GM23338 (cell line): Measurements from ENCODE around the gene PARP14. TPM values are rescaled to one million over a fixed set of nuclear protein-coding genes. Genes with fewer than 3 reads are reported as not detected.

ENCODE experiments used
- ATAC-seq: fragments of 200-7000 bp; cut with Tn5 transposase; 3 replicates; pipeline ENCODE4 v1.9.1; 2020
- DNase-seq: peaks from one replicate; pipeline ENCODE4 v3.0.0-alpha.2; 2015; ENCODE audit warnings: low spot score
- H2AFZ ChIP-seq: fragments of 200-600 bp; sonication (generic); 2 replicates; pipeline ENCODE4 v1.8.0; 2016; ENCODE audit warnings: antibody characterized with exemption, mild to moderate bottlenecking, moderate library complexity
- H3F3A ChIP-seq: fragments of 200-600 bp; sonication (generic); replicated peaks from 2 replicates; pipeline ENCODE4 v1.8.0; 2017; ENCODE audit warnings: antibody characterized with exemption, mixed run types, low read depth
- H3K27ac ChIP-seq: fragments of 200-600 bp; sonication (generic); 2 replicates; pipeline ENCODE4 v1.6.1; 2016; ENCODE audit warnings: low read depth
- H3K27me3 ChIP-seq: fragments of 200-600 bp; sonication (generic); 2 replicates; pipeline ENCODE4 v1.8.0; 2016; ENCODE audit warnings: mild to moderate bottlenecking, mixed run types, moderate library complexity; ENCODE audit not compliant: insufficient read depth
- H3K36me3 ChIP-seq: fragments of 200-600 bp; sonication (generic); 2 replicates; pipeline ENCODE4 v1.8.0; 2016; ENCODE audit warnings: mild to moderate bottlenecking; ENCODE audit not compliant: insufficient read depth
- H3K4me1 ChIP-seq: fragments of 200-600 bp; sonication (generic); 2 replicates; pipeline ENCODE4 v1.8.0; 2016; ENCODE audit warnings: mild to moderate bottlenecking, moderate library complexity; ENCODE audit not compliant: insufficient read depth
- H3K4me2 ChIP-seq: fragments of 200-600 bp; sonication (generic); 2 replicates; pipeline ENCODE4 v1.7.1; 2017; ENCODE audit warnings: mixed run types
- H3K4me3 ChIP-seq: fragments of 200-600 bp; sonication (generic); 2 replicates; pipeline ENCODE4 v1.6.1; 2016; ENCODE audit warnings: mixed run types
- H3K79me2 ChIP-seq: fragments of 200-600 bp; sonication (generic); replicated peaks from 2 replicates; pipeline ENCODE4 v1.8.0; 2017; ENCODE audit warnings: mild to moderate bottlenecking; ENCODE audit not compliant: insufficient read depth
- H3K9me2 ChIP-seq: fragments of 200-600 bp; sonication (generic); 2 replicates; pipeline ENCODE4 v1.8.0; 2017; ENCODE audit not compliant: insufficient read depth
- H4K20me1 ChIP-seq: fragments of 200-600 bp; sonication (generic); replicated peaks from 2 replicates; pipeline ENCODE4 v1.8.0; 2017; ENCODE audit warnings: mild to moderate bottlenecking; ENCODE audit not compliant: insufficient read depth
- H3K27ac Mint-ChIP-seq: 2 replicates; pipeline ENCODE4 v1.8.0; 2020; ENCODE audit warnings: inconsistent platforms, mild to moderate bottlenecking, moderate library complexity, mixed read lengths
- H3K27me3 Mint-ChIP-seq: 3 replicates; pipeline ENCODE4 v1.8.0; 2022; ENCODE audit warnings: low read depth, mild to moderate bottlenecking, moderate library complexity, mixed read lengths, inconsistent platforms; ENCODE audit not compliant: insufficient read depth, poor library complexity
- H3K36me3 Mint-ChIP-seq: 3 replicates; pipeline ENCODE4 v1.8.0; 2021; ENCODE audit warnings: low read depth, mild to moderate bottlenecking, inconsistent platforms, moderate library complexity, mixed read lengths
- H3K4me1 Mint-ChIP-seq: 3 replicates; pipeline ENCODE4 v1.8.0; 2020; ENCODE audit warnings: mild to moderate bottlenecking, inconsistent platforms, mixed read lengths
- H3K4me3 Mint-ChIP-seq: 3 replicates; pipeline ENCODE4 v1.8.0; 2021; ENCODE audit warnings: moderate library complexity, mild to moderate bottlenecking, inconsistent platforms, mixed read lengths
- H3K9me3 Mint-ChIP-seq: 3 replicates; pipeline ENCODE4 v1.8.0; 2020; ENCODE audit warnings: moderate library complexity, mild to moderate bottlenecking, inconsistent platforms, mixed read lengths
- CREB1 ChIP-seq: fragments of 250-450 bp; sonication (Bioruptor Pico); IDR thresholded peaks from 2 replicates; pipeline ENCODE4 v1.5.0; 2020; ENCODE audit warnings: low read depth, mild to moderate bottlenecking, moderate library complexity
- CTCF ChIP-seq, 2 experiments: fragments of 200-600 bp in 1 of 2; sonication (generic) in 1 of 2; conservative IDR thresholded peaks; 2 replicates each; pipeline versions ENCODE4 v1.5.1 to v1.6.1; 2016 to 2017; ENCODE audit warnings: antibody characterized with exemption in 2 of 2, low read depth in 2 of 2, mild to moderate bottlenecking in 2 of 2, moderate library complexity in 1 of 2
- ETS1 ChIP-seq: IDR thresholded peaks from 2 replicates; pipeline ENCODE4 v1.6.1; 2016; ENCODE audit warnings: antibody characterized with exemption
- EZH2 ChIP-seq: fragments of 200-600 bp; sonication (generic); IDR thresholded peaks from one replicate; pipeline ENCODE4 v1.8.0; 2017; ENCODE audit warnings: antibody characterized with exemption, mild to moderate bottlenecking, low read depth; ENCODE audit not compliant: unreplicated experiment
- EZH2phosphoT487 ChIP-seq: fragments of 200-600 bp; sonication (generic); IDR thresholded peaks from one replicate; pipeline ENCODE4 v1.8.1; 2018; ENCODE audit warnings: antibody characterized with exemption; ENCODE audit not compliant: unreplicated experiment
- JUNB ChIP-seq: IDR thresholded peaks from one replicate; pipeline ENCODE4 v1.6.1; 2016; ENCODE audit warnings: antibody characterized with exemption; ENCODE audit not compliant: unreplicated experiment
- NANOG ChIP-seq: IDR thresholded peaks from 2 replicates; pipeline ENCODE4 v1.6.1; 2016; ENCODE audit warnings: antibody characterized with exemption, borderline replicate concordance
- POLR2AphosphoS5 ChIP-seq: IDR thresholded peaks from 2 replicates; pipeline ENCODE4 v1.6.1; 2016; ENCODE audit warnings: antibody characterized with exemption, low read depth
- REST ChIP-seq: IDR thresholded peaks from one replicate; pipeline ENCODE4 v1.6.1; 2018; ENCODE audit warnings: antibody characterized with exemption; ENCODE audit not compliant: unreplicated experiment
- STAT1 ChIP-seq: IDR thresholded peaks from one replicate; pipeline ENCODE4 v1.6.1; 2016; ENCODE audit warnings: antibody characterized with exemption; ENCODE audit not compliant: unreplicated experiment
- ZNF114 ChIP-seq: fragments of 250-450 bp; sonication (Bioruptor Pico); IDR thresholded peaks from 2 replicates; pipeline ENCODE4 v1.5.0; 2020; ENCODE audit warnings: mild to moderate bottlenecking, moderate library complexity
- ZNF331 ChIP-seq: fragments of 250-450 bp; sonication (Bioruptor Pico); IDR thresholded peaks from 2 replicates; pipeline ENCODE4 v1.5.0; 2020; ENCODE audit warnings: low read depth, mild to moderate bottlenecking, moderate library complexity
- ZNF462 ChIP-seq: fragments of 250-450 bp; sonication (Bioruptor Pico); IDR thresholded peaks from 2 replicates; pipeline ENCODE4 v1.5.0; 2020; ENCODE audit warnings: mild to moderate bottlenecking, moderate library complexity
- polyA plus RNA-seq: library from polyadenylated mRNA; unstranded; fragments of >200 nt; fragmentation: Nextera tagmentation; extraction: Ambion mirVana; gene quantifications from 2 replicates; pipeline ENCODE4 v1.2.1, GENCODE V29; 2016
- total RNA-seq: library from RNA; depleted of rRNA; stranded (reverse); fragments of >200 nt; shearing (Covaris generic); gene quantifications from 2 replicates; pipeline ENCODE4 v1.2.3, GENCODE V29; 2014

The PARP14 gene
- total and polyA plus RNA-seq, 2 experiments from 2014 or later = 7.8 to 26.0 TPM

GRCh38 chr3:122665881-122666280 lies 14.8 kb upstream of the PARP14 start:
- Mint-ChIP-seq H3K27ac (no peak overlapping the region), H3K9me3 (peaks cover 7% of the 10 kb centered on the region; the same call in 2 of the 3 replicates), H3K4me3 (no peak overlapping the region), H3K4me1 (no peaks in the 10 kb centered on the region), H3K36me3 (no peaks in the 10 kb centered on the region; the same call in 2 of the 3 replicates), H3K27me3 (peaks cover 5% of the 10 kb centered on the region)
- Histone ChIP-seq H3K4me2 (no peak overlapping the region), H3K27me3 (no peaks in the 10 kb centered on the region), H4K20me1 (no peaks in the 10 kb centered on the region), H3F3A (no peaks in the 10 kb centered on the region), H3K27ac (no peak overlapping the region), H3K79me2 (no peaks in the 10 kb centered on the region), H2AFZ (peak overlapping the region; percentile 56; the same call in 1 of the 2 replicates), H3K4me1 (peaks cover 11% of the 10 kb centered on the region; the same call in 1 of the 2 replicates), H3K36me3 (no peaks in the 10 kb centered on the region), H3K4me3 (no peak overlapping the region), H3K9me2 (no peaks in the 10 kb centered on the region)
- no peak for TF ChIP-seq ZNF462 (CRISPR knock-in tag)
- TF ChIP-seq STAT1 = no peak
- TF ChIP-seq CREB1 = no peak
- no peak for TF ChIP-seq ETS1
- no peak for TF ChIP-seq REST
- no peak for TF ChIP-seq POLR2AphosphoS5
- TF ChIP-seq ZNF114 (CRISPR knock-in tag) = no peak
- TF ChIP-seq ZNF331 = no peak
- no peak for TF ChIP-seq EZH2phosphoT487
- no peak for TF ChIP-seq EZH2
- TF ChIP-seq NANOG = no peak
- TF ChIP-seq CTCF (conservative IDR thresholded peaks at IDR 0.05; ENCODE audit: low read depth in 2 of 2) = no peak
- no peak for TF ChIP-seq JUNB
- DNase-seq = no peak
- no peak for ATAC-seq
